GM21529 (cell line): ENCODE results near the gene PLPPR3.

ENCODE experiments used
- ATAC-seq: cut with Tn5 transposase; IDR thresholded peaks from one replicate; pipeline ENCODE4 v1.9.1; 2021; ENCODE audit not compliant: unreplicated experiment

Gene PLPPR3

DNA sequence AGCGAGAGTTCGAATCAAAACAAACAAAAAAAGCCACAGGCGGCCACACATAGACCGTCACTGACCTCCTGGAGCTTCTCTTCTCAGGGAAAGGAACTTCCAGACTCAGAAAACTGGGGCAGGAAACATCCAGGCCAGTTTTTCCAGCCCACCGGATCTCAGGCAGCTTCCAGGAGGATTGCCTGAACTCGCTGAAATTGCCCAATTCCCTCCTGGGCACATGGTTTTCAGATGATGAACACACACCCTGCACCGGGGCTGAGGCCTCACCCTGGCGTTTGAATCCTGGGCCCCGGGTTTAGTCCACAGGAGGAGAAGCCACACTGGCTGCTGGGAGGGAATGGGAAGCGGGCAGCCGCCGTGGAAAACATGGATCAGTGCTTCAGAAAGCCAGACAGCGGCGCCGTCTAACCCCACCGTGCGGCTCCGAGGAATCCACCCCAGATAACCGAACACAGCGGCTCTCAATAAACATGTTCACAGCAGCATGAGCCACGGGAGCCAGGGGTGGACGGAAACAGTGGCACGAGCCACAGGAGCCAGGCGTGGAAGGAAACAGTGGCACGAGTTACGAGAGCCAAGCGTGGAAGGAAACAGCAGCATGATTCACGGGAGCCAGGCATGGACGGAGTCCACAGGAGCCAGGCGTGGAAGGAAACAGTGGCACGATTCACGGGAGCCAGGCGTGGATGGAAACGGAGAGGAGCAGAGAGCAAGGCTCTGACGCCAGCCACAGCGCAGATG is 42.7 kb downstream of the PLPPR3 start:
- no peak for ATAC-seq

GRCh38 chr19:776549-776948 is 45.2 kb downstream of the PLPPR3 start:
- no peak for ATAC-seq

DNA sequence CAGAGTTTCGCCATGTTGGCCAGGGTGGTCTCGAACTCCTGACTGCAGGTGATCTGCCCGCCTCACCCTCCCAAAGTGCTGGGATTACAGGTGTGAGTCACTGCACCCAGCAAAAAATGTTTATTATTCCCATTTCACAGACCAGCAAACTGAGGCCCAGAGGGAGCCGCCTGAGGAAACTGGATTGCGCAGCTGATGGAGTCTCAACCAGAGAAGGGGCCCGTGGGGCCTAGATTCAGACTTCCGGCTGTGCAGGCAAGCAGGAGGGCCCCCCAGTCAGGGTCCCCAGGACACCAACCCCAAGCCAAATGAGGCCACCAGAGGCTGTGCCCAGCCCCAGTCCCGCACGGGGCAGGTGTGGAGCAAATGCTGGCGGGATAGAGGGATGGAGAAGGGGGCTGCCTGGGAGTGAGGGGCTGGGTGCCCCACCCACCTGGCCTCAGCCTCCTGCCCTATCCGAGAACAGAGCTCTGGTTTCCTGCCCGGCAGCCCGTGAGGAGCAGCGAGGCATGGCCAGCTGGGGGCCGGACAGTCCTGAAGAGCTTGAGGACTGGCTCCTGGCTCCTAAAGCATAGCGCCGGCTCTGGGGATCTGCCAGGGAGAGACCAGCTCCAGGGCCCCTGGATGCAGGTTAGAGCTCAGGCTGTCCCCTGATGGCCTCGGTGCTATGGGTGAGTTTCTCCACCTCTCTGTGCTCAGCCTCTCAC is 48.9 kb downstream of the PLPPR3 start:
- no peak for ATAC-seq

DNA sequence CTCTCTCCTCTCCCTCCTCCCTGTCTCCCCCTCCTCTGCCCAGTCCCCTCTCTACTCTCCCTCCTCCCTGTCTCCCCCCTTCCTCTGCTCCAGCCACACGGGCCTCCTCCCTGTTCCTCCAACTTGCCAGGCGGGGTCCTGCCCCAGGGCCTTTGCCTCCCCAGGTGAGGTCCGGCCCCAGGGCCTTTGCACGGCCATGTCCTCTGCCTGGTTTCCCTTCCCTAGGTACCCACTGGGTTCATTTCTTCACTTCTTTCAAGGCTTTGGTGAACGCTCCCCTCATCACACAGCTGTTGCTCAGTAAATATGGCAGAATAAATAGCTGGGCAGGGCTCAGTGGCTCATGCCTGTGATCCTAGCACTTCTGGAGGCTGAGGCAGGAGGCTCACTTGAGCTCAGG is 49.7 kb downstream of the PLPPR3 start:
- no peak for ATAC-seq

DNA sequence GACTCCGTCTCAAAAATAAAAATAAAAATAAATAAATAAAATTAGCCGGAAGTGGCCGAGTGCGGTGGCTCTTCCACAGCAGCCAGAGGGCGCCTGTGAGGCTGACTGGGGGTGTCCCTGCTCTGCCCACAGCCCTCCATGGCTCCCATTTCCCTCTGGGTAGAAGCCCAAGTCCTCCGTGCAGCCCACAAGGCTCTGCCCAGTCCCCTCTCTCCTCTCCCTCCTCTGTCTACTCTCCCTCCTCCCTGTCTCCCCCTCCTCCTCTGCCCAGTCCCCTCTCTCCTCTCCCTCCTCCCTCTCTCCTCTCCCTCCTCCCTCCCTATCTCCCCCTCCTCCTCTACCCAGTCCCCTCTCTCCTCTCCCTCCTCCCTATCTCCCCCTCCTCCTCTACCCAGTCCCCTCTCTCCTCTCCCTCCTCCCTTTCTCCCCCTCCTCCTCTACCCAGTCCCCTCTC is 50.4 kb downstream of the PLPPR3 start:
- no peak for ATAC-seq

DNA sequence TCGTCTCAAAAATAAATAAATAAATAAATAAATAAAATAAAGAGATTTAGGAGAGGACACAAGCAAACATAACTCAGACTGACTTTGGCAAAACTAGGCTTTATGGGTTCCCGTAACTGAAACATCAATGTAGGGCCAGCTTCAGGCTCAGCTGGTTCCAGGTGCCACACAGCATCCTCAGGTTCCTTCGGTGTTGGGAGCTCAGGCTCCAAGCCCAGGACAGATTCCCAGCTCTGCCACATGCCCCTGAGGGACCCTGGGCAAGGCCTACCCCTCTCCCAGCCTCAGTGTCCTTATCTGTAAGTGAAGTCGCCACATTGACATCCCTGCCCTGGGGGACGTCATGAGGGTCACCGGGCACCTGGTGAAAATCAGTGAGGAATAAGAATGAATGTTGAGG is 52.1 kb downstream of the PLPPR3 start:
- no peak for ATAC-seq

DNA sequence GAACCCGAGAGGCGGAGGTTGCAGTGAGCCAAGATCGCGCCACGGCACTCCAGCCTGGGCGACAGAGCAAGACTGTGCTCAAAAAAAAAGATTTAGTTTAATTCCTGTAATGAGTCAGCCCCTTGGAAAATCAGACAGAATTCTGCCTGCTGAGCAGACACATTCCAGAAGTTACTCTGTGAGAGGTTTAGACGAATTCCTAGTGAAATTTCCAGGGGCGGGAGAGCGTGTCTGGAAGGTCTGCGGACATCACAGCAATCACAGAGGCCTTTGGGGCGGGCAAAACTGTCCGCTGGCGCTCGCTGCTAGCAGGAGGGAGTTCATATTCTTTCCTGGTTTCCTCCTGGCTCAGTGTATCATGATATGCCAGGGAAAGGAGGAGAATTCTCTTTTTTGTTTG is 53.3 kb downstream of the PLPPR3 start:
- no peak for ATAC-seq

DNA sequence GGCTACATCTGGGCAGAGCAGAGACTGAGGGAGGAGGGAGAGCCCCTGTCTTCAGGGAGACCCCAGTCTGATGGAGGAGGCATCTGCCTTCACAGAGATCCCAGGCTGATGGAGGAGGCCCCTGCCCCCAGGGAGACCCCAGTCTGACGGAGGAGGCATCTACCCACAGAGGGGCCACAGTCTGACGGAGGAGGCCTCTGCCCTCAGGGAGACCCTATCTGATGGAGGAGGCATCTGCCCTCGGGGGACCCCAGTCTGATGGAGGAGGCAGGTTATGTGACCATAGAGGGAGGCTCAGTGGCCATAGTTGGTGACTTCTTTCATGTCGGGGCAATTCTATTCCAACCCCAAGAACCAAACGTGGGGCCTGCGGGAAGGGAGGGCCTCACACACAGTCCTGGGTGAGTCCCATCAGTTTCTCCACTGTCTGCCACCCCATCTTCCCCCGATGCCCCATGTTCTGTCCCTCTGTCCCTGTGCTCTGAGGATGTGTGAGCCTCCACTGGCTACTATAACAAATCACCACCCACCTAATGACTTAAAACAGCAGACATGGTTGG is 56.5 kb downstream of the PLPPR3 start:
- ATAC-seq: no peak

DNA sequence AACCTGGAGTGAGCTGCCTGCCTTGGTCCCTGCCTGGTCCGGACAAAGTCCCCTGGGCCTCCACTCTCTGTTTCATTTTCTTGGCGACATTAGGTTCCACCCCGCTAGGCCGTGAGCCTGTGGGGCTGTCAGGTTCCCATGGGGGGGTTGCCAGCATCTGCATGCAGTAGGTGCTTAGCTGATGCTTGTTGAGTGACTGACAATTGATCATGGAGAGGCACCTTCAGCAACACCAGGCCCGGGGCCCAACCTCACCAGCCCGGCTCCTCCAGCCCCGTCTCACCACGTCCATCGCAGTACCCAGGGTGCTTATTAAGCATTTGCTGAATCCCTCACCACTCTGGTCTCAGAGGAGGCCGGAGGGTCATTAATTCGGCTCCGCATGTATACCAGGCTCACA is 57.5 kb downstream of the PLPPR3 start:
- ATAC-seq: no peak

GRCh38 chr19:763869-764268 is 57.9 kb downstream of the PLPPR3 start:
- no peak for ATAC-seq

DNA sequence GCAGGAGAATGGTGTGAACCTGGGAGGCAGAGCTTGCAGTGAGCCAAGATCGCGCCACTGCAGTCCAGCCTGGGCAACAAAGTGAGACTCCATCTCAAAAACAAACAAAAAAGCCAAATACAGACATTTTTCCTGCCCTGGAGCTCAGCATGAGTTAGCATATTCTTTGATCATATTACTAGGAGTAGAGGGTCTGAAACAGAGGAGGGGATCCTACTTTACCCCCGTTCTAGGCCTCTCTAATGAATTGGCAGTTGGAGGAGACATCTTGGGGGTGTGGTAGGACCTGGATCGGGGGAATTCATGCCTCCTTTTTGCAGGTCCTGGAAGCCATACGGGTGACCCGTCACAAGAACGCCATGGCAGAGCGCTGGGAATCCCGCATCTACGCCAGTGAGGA is 58.6 kb downstream of the PLPPR3 start:
- no peak for ATAC-seq
